Esophagus muscularis mucosa (tissue), 4 donors: ENCODE results near the gene MDGA2.

Experiments
- CTCF ChIP-seq, 3 experiments: fragments of 200-600 bp in 2 of 3; fragments of 450-650 bp in 1 of 3; sonication (generic) in 2 of 3; IDR thresholded peaks; one replicate each; pipeline ENCODE4 v1.5.1; 2017 to 2019; ENCODE audit warnings: antibody characterized with exemption in 3 of 3, mild to moderate bottlenecking in 2 of 3, moderate library complexity in 1 of 3
- EP300 ChIP-seq: sonication (generic); formaldehyde crosslinking; IDR thresholded peaks from one replicate; pipeline ENCODE4 v1.6.1; 2017; ENCODE audit warnings: antibody characterized with exemption
- POLR2A ChIP-seq: fragments of 450-650 bp; IDR thresholded peaks from one replicate; pipeline ENCODE4 v1.6.1; 2017; ENCODE audit warnings: antibody characterized with exemption, moderate library complexity, mild to moderate bottlenecking, low read depth

- no peak for TF ChIP-seq CTCF (IDR thresholded peaks at IDR 0.05)
- TF ChIP-seq POLR2A, result no peak
- no peak for TF ChIP-seq EP300
Observed at GRCh38 chr14:47322751-47323150, 352.7 kb downstream of the MDGA2 start.
